GM21447 (cell line): ENCODE measurements around the gene RFXAP.
"Not testable (repeated sequence)": the region's sequence is repeated elsewhere in the genome, so short reads cannot be mapped to it uniquely, and the experiment has no call there.

Experiments
- ATAC-seq: cut with Tn5 transposase; IDR thresholded peaks from one replicate; pipeline ENCODE4 v1.9.1; 2021; ENCODE audit not compliant: unreplicated experiment

The RFXAP gene, protein sequence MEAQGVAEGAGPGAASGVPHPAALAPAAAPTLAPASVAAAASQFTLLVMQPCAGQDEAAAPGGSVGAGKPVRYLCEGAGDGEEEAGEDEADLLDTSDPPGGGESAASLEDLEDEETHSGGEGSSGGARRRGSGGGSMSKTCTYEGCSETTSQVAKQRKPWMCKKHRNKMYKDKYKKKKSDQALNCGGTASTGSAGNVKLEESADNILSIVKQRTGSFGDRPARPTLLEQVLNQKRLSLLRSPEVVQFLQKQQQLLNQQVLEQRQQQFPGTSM

DNA sequence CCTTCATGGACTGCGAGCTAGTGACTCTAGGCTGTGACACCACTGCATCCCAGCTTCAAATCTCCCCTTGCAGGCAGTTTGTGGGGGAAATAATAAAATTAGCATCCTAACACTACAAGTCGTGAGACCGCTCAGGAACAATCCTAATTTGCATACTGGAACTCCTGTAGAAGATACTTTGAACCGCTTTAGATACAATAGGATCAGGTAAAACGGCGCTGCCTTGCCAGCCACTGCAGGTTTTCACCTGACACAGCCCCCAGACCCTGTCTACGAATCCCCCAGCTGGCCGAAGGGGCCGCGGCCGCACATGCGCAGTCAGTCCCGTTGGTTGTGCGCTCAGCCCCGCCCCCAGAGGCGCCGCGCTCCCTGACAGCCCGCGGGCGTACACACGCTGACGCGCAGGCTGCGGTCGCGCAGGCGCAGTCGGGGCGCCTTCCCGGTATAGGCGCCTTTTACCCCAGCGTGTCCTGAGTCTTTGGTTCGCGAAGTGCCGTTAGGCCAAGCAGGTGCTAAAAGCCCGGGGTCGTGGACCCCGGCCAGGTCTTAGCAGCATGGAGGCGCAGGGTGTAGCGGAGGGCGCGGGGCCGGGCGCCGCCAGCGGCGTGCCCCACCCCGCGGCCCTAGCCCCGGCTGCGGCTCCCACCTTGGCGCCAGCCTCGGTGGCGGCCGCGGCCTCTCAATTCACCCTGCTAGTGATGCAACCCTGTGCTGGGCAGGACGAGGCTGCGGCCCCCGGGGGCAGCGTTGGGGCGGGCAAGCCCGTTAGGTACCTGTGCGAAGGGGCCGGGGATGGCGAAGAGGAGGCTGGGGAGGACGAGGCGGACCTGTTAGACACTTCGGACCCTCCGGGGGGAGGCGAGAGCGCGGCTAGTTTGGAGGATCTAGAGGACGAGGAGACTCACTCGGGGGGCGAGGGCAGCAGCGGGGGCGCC lies at the start of gene RFXAP:
RFXAP (plus strand) TSS at position 419 of the 935 bp plus-strand sequence; CDS start at position 555, 136 bp downstream.
- peak; percentile 72 for ATAC-seq

GRCh38 chr13:36769545-36769944 lies 49.5 kb upstream of the RFXAP start:
- ATAC-seq, result no peak

DNA sequence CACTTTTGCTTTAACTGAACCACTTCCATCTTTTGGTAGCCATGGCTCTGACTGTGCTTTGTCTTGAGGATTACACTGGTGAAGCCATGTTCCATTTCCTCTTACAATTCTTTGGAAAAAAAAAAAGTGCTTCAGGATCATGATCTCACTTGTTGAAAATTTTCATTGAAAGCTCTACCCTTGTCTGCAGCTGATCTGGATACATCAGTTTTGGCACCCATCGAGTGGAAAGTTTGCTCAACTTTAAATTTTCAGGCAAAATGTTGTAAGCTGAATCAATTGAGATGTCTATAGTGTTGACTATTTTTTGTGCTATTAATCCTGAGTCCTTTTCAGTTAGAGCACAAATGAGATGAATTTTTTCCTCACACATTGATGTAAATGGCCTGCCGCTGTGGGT lies 48.3 kb upstream of the RFXAP start:
- no peak for ATAC-seq

GRCh38 chr13:36772853-36773252 lies 46.2 kb upstream of the RFXAP start:
- ATAC-seq, result no peak

DNA sequence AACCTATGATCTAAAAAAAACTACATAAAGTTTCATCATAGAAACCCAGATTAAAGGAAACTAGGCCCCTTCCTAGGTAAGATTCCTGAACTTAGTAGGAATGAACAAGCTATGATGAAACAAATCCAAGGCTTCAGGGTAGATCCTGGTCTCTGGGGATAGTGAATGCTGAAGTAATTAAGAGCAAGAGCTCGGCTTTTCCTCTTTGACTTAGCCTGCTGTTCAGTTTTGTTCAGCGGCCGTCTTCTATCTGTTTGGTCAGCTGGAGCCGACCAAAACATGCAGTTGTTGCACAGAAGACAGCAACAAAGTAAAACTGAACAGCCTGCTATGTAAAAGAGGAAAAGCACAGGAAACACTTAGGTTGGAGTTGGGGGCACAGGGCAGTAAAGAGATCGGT lies 44.1 kb upstream of the RFXAP start:
- no peak for ATAC-seq

DNA sequence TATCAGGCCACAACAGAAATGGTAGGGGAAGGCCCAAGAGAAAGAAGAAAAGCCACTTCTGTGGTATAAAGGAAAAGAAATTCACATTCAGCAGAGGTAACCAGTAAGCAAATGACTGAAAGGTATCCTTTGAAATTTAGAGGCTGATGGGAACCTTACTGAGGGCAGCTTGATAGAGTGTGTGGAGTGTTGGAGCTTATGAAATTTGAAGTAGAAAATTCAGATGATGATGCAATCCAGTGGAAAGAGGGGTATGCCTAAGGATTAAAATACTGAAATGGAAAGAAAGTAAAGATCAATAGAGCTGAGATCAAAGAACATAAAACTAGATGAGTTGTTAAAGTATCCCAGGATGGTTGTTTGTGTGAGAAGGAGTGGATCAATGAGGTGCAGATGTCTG lies 42.8 kb upstream of the RFXAP start:
- no peak for ATAC-seq

- no peak for ATAC-seq
Observed at GRCh38 chr13:36778083-36778671, 40.8 kb upstream of the RFXAP start.

DNA sequence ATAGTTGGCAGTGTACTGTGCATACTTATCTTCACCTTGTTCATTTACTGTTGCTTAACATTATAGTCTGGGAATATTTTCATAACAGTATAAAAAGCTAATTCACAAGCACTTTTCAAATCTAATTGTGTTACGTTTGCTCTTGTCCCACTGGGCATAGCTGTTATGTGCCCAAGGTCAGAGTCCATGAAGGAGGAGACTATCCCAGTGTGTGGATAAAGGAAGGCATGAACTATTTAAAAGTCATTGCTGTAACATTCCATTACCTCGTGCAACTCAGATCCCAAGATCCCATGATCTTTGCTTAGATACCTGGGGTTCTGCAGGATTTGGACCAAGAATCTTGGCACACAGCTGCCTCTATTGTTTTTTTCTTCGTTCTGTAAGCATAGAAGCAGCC lies 35.1 kb upstream of the RFXAP start:
- ATAC-seq, result no peak

GRCh38 chr13:36786175-36786574 lies 32.8 kb upstream of the RFXAP start:
- ATAC-seq, result not testable (repeated sequence)

- ATAC-seq, result no peak
Observed at GRCh38 chr13:36787181-36787580, 31.8 kb upstream of the RFXAP start.

DNA sequence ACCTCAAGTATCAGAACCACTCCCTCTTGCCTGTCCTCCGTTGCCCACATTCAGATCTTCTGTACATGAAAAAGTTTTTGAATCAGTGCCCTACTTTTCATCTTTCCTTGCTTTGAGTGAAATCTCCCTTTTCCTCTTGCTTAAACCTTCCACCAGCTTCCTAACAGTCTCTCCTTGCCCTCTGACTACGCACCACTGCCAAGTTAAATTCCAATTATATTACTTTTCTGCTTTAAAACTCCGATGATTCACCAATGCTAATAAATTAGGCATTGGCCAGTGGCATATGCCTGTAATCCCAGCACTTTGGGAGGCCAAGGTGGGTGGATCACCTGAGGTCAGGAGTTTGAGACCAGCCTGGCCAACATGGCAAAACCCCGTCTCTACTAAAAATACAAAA lies 30.7 kb upstream of the RFXAP start:
- ATAC-seq, result no peak

- ATAC-seq, result no peak
Observed at GRCh38 chr13:36789061-36789460, 30.0 kb upstream of the RFXAP start.

DNA sequence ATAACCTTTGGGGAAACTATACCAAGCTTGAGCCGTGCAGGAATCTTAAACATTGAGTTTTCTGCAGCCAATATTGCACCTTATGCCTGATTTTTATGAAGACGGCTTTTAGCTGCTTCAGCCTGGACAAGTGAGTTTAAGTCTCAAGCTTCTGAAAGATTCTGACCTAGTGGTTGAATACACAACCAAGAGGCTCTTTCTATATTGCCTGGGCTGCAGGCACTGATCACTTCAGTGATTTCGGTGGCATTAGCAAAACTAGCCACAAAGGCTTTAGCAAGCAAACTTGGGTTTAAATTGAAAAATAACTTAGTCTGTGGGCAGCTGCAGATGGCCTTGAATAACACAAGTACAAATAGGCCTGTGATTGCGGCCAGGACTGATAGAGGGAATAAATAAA lies 29.3 kb upstream of the RFXAP start:
- ATAC-seq, result no peak

- ATAC-seq, result no peak
Observed at GRCh38 chr13:36794706-36795105, 24.3 kb upstream of the RFXAP start.

DNA sequence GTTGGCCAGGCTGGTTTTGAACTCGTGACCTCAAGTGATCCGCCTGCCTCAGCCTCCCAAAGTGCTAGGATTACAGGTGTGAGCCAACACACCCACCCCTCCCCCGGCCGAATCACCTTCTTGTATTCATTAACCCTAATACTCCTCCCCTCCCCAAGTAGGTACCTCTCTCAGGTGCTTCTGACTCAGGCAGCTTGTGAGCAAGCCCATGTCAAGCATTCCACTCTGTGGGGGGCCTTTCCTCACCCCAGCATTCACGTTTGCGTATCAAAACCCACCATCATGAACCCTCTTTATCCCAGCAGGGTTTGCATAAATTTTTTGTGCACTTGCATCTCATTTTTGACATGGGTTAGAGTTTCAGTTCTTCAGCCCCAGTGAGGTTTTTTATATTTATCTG lies 23.6 kb upstream of the RFXAP start:
- ATAC-seq, result no peak

- no peak for ATAC-seq
Observed at GRCh38 chr13:36796052-36796451, 23.0 kb upstream of the RFXAP start.

GRCh38 chr13:36801035-36801434 lies 18.0 kb upstream of the RFXAP start:
- no peak for ATAC-seq

GRCh38 chr13:36804588-36804987 lies 14.4 kb upstream of the RFXAP start:
- no peak for ATAC-seq

GRCh38 chr13:36806102-36806501 lies 12.9 kb upstream of the RFXAP start:
- no peak for ATAC-seq

DNA sequence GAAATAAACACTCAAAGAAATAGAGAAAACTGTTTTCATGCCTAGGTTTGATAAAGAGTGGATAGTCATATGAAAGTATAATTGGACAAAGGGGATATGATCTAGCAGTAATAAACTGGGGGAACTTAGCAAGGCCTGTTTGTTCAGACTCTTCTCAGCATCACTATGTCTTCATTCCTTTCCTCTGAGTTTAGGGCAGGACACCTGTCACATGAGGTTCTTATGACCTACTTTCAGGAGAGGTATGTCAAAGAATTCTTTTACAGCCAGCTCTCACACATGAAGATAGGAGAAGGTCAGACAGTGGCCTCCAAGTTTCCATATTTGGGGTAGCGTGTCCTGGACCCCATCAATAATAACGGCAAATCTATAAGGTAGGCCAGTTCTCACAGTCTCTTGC lies 11.4 kb upstream of the RFXAP start:
- ATAC-seq, result no peak

GRCh38 chr13:36813225-36813624 lies 5.8 kb upstream of the RFXAP start:
- no peak for ATAC-seq

GRCh38 chr13:36814465-36814864 lies 4.6 kb upstream of the RFXAP start:
- ATAC-seq, result no peak
